IPS DF 4.7 (cell line): ENCODE measurements around the gene IGBP1.
A peak's percentile ranks its signal among the peaks of the same experiment; 100 is the strongest.
"Not testable (repeated sequence)": the region's sequence is repeated elsewhere in the genome, so short reads cannot be mapped to it uniquely, and the experiment has no call there.

ENCODE experiments used
- DNase-seq: peaks from one replicate; pipeline ENCODE4 v3.0.0-alpha.2; 2013; ENCODE audit warnings: low spot score; ENCODE audit errors: extremely low read depth

IGBP1 gene

DNA sequence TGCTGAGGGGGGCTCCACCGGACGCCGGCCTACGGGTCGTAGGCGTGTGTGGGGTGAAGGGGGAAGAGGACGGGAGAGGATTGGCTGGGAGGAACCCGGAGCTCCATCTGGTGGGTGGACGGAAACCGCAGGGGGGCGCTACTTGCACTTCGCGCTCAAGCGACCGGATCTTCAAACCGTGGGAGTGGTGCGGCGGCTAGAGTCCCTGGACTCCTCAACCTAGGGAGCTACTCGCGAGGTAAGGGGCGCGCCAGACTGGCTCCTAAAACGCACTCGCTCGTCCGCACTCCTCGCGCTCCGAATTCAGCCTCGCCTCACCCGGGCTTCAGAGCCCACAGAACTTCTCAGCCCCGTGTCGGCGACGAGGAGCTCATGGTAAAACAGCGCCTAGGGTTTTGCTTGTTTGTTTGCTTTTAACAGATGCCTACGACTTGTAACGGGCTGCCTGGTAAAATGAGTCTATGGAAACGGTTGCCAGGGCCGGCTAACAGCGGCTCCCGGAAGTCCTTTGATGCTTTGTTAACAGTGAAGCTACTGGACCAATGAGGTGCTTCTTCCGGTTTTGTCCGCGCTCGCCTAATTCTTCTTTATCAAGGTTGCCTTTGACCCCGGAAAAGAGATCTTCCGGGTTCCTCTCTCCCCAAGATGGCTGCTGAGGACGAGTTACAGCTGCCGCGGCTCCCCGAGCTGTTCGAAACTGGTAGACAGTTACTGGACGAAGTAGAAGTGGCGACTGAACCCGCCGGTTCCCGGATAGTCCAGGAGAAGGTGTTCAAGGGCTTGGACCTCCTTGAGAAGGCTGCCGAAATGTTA lies at the start of gene IGBP1:
IGBP1 (plus strand) TSS at position 145 of the 813 bp plus-strand sequence; CDS start at position 646, 501 bp downstream.
- peak; percentile 49 for DNase-seq

DNA sequence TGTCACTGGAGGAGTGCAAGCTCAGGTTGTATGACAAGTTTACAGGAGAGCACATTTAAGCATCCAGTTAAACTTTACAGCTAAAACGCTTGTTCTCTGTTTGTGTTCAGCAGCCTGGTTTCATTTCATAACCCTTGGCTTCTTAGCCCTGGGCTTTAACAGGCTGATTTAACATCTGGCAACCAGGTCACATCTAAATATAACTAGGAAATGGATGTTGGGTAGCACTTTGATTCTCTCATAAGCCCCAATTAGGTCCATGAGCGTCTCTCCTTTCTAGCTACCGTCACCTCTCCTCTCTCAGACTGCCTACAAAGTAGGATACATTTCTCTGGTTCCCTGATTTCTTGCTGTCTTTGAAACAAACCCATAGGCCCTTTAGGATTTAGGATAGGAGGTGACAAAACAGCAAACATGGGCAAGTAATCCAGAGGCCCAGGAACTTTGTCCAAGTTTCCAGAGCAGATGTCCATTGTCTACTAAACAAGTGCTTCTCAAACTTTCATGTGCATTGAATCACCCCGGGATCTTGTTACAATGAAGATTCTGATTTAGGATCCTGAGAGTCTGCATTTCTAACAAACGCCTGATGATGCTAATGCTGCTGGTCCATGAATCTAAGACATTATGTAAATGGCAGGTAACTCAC lies 48.5 kb upstream of the IGBP1 start:
- DNase-seq: no peak

DNA sequence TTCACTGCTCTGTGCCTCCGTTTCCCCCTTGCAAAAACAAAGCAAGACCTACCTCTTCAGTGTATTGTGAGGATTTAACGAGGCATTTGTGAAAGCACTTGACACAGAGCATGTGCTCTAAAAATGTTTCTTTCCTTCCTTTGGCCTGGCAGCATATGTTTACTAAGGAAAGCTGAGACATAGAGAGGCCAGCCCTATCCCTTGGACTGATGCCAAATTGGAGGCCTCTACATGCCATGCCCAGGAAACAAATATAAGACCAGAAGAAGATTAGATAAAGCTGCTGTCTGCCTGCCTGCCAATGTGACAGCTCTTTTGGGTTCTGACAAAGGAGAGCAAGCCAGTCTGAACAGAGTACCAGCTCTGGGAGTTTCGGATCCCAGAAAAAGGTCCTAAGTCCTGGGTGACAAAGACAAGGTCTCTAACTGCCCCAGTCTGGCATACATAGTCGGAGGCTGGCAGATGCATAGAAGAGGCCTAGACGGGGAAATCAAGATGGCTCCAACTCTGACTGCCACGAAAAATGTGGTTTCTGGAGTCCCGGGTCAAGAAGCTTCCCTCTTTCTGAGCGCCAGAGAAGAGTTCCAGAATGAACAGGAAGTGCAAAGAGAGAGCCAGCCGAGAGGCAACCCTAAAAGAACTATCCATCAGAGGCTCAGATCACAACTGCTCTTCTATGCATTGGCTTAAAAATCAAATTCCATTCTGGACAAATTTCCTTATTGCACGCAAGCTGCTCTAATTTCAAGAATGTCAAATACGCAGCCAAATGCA lies 45.2 kb upstream of the IGBP1 start:
- no peak for DNase-seq

DNA sequence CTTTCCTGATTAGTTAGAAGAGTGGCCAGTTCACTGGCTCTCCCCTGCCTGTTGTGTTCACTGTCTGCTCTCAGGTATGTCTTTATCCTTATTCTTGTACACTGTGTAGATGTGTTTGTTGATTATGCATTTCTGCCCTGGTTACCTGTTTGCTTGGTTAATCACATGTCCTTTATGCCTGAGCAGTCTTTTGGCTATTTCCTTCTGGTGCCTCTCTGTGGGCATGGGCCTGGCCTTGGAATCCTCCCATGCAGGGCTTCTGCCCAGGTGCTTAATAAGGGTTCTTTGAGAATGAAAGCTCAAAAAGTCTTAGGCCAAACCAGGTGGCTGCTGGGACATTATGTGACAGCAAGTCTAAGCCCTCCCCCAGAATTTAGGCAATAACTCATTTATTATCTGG lies 44.5 kb upstream of the IGBP1 start:
- no peak for DNase-seq

DNA sequence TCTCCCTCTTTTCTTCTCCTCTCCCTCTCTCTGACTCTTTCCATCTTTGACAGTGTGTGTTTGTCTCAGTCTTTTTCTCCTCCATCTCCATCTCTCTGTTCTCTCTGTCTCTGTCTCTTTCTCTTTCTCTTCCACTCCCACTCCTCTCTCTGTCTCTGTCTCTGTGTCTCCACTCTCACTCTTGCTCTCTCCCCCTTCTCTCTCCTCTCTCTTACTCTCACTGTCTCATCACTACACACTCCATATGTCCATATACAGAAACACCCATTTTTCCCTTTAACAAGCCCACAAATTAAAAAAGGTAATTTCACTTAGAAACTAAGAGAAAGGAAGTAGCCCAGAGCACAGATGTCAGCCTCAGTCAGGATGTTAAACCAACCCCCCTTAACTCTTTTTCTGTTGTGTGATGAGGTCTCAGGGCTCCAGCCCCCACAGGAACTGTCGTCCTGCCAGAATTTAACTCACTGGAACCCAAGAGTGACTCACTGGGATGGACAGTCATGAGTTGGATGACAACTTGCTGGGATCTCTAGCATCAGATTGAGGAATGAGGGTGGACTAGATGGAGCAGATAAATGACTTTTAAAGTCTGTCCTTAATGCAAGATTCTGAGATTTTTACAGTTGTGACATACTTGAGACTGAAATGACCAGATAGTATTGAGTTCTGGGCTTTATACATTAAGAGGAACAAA lies 43.5 kb upstream of the IGBP1 start:
- no peak for DNase-seq

DNA sequence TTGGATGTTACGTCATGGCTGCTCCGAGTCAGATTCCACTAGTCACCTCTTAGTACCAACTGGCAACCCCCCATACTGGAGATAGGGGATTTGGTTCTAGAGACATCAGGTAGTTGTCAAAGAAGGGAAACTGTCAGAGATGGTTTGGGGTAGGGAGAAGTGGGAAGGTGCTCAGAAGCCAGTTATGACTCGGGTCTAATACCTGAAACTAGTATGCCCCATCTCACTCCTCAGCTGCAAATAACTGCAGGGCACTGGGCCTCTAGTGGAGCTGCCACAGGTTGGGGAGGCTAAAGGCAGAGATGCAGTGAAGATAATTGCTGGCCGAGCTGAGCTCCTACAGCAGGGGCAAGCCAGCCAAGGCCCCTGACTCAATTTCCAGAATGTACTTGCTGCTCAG lies 41.0 kb upstream of the IGBP1 start:
- DNase-seq: no peak

DNA sequence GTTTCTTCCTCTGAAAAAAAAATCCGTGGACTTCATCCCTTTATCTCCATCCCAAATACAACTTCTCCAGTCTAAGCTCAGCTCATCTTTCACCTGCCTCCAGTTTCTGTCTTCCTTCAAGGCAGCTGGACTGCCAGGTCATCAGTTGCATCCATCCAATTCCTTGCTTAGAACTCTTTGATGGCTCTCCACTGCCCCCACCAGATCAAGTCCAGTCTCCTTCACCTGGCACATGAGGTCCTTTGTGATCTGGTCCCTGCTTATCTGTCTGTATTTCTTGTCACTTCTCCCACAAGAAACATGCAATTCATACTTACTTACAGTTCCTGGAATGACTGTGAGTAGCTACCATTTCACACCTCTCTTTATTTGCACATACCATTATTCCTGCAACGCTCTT lies 37.2 kb upstream of the IGBP1 start:
- no peak for DNase-seq

DNA sequence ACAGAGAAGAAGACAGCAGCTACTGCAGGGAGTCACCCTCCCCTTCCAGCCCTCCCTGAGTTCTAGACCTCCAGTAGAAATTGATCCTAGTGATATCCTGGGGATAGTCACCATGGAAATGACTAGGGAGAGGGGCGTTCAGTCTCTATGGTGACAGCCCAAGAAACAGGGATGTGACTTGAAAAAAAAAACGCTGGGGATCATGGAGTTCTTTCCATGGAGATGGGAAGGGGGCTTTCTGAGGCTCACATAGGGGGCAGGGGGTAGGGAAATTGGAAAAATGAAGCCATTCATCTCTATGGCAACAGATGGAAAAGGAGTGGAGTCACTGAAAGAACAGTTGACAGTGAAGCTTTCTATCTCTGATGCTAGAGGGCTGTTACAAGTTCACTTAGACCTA lies 28.0 kb upstream of the IGBP1 start:
- DNase-seq: no peak

DNA sequence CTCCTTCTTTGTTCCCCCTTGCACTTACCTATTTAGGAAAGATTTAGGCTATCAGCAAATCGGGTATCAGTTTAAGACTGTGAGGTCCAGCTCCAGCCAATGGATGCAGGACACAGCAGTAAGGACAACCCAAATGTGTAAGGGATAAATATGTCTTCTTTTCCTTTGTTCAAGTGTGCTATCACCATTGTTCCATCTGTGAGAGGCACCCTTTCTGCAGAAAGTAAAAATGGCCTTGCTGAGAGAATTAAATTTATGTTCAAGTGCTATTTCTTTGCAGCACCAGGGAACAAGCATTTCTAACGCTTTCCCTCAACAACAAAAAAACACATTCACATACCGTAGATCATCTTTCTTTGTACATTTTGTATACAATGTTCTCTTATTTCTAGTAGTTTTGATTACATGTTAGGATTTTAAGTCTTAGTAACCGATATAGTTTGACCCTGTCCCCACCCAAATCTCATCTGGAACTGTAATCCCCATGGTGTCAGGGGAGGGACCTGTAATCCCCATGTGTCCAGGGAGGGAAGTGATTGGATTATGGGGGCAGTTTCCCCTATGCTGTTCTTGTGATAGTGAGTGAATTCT lies 21.7 kb upstream of the IGBP1 start:
- not testable (repeated sequence) for DNase-seq

DNA sequence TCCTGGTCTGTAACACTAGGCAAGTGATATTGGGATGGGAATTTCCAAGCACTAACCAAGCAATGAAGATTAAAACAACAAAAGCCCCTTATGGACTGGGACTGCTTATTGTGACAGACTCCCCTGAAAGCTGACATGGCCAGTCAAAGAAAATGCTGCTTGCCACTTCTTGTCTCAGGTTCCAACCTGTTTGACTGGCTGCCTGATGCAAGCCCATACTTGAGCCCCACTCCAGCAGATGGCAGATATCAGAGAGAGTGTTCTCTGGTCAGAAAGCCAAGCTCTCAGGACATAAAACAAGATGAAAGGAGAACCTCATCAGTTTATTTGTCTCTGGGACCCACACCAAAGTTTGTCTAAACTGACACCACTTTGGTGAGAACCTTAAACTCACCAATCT lies 15.5 kb upstream of the IGBP1 start:
- DNase-seq: no peak

DNA sequence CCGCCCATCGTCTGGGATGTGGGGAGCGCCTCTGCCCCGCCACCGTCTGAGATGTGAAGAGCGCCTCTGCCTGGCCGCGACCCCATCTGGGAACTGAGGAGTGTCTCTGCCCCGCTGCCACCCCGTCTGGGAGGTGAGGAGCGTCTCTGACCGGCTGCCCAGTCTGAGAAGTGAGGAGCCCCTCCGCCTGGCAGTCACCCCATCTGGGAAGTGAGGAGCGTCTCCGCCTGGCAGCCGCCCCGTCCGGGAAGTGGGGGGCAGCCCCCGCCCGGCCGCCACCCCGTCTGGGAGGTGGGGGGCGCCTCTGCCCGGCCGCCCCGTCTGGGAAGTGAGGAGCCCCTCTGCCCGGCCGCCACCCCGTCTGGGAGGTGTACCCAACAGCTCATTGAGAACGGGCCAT lies 10.2 kb upstream of the IGBP1 start:
- not testable (repeated sequence) for DNase-seq

DNA sequence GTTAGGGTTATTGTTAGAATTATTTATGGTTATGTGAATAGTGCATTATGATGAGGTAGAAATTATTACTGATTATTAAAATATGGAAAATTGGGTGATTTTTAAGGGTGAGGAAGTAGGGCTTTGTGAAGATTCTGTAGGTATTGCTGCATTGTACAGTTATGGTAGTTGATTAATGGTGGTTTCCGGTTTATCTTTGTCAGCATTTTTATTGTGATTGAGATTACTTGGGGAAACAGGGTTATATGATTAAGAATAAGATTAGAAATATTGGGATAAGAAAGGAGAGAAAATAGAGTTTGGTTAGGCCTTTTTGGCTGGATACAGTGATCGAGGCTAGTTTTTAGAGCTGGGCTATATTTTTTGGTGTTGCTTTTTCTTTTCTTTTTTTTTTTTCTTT lies 8.6 kb upstream of the IGBP1 start:
- no peak for DNase-seq

DNA sequence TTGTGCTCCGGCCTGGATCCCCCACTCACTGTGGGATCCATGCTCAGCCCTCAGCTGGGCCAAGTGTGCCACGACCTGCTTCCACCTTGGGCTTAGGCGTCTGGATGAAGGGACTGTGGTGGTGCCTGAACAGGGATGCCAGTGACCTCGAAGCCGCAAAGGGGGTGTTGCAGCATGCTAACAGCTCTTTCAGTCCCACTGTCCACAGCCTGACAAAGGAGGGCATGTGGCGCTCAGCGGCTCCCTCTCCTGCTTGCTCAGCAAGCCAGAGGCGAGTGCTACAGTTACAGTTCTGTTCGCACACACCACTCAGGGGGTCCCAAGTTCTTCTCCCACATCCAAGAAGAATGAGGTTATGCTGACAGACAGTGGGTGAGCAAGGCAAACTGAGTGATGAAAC lies 5.2 kb upstream of the IGBP1 start:
- DNase-seq: no peak

DNA sequence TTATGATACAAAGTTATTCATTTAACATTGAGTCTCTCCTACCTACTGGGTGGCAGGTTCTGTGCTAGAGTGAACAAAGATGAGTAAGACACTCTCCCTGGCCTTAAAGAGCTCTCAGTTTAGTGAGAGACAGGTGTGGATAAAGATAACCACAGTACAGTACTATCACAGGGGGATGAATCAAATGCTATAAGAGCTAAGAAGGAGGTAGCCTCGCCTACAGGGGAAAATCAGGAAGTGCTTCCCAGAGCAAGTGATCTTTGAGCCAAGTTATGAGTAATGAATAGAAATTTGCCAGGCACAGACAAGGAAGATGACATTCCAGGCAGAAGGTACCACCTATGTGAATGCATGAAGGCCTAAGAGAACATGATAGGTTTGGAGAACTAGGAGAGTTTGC lies 3.4 kb upstream of the IGBP1 start:
- DNase-seq: no peak

DNA sequence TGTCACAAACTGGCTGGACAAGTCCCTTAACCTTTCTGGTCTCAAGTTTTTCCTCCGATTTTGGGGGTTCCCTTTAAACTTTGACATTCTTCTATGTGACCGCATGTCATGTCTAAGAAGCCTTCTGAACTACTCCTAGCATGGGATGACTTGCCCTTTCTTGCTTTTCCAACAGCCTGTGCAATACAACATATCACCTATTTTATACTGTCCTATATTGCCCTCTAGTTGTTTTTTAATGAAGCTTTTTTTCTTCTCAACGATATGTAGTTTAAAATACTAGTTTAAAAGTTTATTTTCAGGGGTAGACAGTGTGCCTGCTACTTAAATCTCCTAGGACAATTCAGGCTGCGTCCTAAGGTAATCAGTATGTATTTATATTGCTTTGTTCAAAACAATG lies 1.0 kb upstream of the IGBP1 start:
- DNase-seq: no peak

DNA sequence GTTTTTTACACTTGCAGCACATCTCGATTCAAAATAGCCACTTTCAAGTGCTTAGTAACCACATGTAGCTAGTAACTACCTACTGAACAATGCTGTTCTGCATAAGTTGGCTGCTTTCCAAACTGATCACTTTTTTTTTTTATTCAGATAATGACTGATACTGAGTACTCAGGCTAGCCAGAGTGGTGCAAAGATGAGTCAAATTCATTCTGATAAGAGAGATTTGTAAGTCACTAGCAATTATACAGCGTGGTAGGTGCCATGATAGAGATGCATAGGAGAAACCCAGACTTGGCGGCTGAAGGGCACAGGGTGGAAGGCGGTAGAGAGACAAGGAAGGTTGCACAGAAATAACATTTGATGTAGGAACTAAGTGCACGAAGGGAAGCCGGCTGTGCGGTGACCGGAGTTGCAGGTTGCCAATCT lies 357 bp upstream of the IGBP1 start:
- DNase-seq: no peak

DNA sequence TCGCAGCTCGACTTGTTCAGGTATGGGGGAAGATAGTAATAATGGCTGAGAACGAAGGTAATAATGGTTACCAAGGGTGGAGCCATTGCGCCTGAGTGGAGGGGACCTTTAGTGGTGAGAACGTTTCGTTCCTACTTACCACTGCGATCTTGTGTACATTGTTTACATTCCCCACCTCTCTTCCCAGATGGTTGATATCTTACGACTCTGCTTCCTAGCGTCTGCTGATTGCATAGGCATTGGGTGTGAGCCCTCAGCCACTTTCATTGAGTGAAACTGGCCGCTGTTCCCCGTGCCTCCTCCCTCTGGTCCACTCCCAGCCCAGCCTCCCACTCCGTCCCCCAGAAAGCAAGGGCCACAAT lies 850 bp downstream of the IGBP1 start:
- no peak for DNase-seq

DNA sequence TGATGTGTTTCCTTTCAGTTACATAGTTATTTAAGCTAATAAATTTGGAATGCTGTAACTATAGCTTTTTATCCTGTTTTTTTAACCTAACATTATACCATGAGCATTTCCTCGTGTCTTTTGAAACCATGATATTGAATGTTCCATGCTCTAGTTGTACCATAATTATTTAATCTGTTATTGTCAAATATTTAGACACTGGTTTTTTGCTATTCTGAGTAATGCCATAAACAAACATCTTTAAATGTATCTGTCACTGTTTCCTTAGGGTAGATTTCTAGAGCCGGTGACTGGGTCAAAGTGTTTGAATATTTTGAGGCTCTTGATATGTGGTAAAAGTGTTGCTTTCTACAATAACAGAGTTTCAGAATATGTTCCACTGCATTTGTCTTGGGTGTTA lies 5.4 kb downstream of the IGBP1 start:
- no peak for DNase-seq

DNA sequence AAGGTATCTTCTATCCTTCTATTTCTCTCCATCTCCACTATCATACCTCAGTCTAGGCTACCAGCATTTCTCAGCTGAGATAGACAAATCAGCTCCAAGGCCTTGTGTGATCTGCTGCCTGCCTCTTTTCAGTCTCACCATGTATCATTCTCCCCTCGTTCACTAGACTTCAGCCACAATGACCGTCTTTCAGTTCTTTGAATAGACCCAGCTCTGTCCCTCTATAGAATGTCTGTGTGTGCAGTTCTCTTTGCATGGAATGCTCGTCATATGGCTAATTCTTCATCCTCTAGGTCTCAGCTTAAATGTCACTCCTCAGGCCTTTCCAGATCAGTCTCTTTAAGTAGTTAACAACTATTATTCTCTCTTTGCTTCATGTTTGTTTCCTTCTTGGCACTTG lies 6.5 kb downstream of the IGBP1 start:
- no peak for DNase-seq

DNA sequence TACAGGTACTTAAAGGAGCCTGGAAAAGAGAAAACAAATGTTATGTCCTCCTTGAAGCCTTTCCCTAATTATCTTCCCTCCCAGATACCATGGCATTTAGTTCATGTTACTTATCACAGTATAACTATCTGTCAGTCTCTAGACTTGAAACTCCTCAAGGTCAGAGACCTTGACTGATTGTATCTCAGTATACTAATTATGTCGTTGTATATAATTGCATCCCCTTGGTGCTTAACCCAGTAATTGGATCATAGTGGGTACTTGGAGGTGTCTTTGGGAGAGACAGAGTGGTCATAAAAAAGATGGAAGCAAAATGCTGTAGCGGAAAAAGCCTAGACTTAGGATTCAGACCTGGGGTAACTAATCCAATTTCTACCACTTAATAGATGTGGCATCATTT lies 8.1 kb downstream of the IGBP1 start:
- DNase-seq: no peak
